DMS53 (cell line): ENCODE results near the gene MECR.
"Not testable (repeated sequence)": the region's sequence is repeated elsewhere in the genome, so short reads cannot be mapped to it uniquely, and the experiment has no call there.

Source experiments
- DNase-seq: peaks from one replicate; lab custom pipeline; 2025; lab: John Stamatoyannopoulos, UW

Gene MECR

GRCh38 chr1:29235955-29236711, 5.4 kb upstream of the MECR start, which contains the start of gene PTPRU:
Gene PTPRU (plus strand): TSS chr1:29236522. CDS start chr1:29236645, 123 bp downstream.
- DNase-seq: peak; percentile 85

- DNase-seq: not testable (repeated sequence)
Measured at GRCh38 chr1:29234881-29235280, 4.1 kb upstream of the MECR start.

- DNase-seq: peak; percentile 44
Measured at GRCh38 chr1:29234471-29234870, 3.7 kb upstream of the MECR start.

GRCh38 chr1:29233693-29234092, 3.0 kb upstream of the MECR start:
- DNase-seq: no peak

- no peak for DNase-seq
Measured at GRCh38 chr1:29232387-29232786, 1.7 kb upstream of the MECR start.

GRCh38 chr1:29230204-29230552, 556 bp downstream of the MECR start:
- DNase-seq: no peak

GRCh38 chr1:29227511-29227910, 3.2 kb downstream of the MECR start:
- DNase-seq: no peak

GRCh38 chr1:29225361-29225760, 5.4 kb downstream of the MECR start:
- DNase-seq: no peak

GRCh38 chr1:29224356-29224837, 6.3 kb downstream of the MECR start:
- DNase-seq: no peak

GRCh38 chr1:29223521-29223920, 7.2 kb downstream of the MECR start:
- DNase-seq: no peak

- no peak for DNase-seq
Measured at GRCh38 chr1:29222686-29223085, 8.0 kb downstream of the MECR start.

- not testable (repeated sequence) for DNase-seq
Measured at GRCh38 chr1:29222260-29222659, 8.5 kb downstream of the MECR start.

GRCh38 chr1:29221296-29221695, 9.4 kb downstream of the MECR start:
- no peak for DNase-seq

GRCh38 chr1:29218223-29218622, 12.5 kb downstream of the MECR start:
- DNase-seq: no peak

- DNase-seq: no peak
Measured at GRCh38 chr1:29217633-29218032, 13.1 kb downstream of the MECR start.

- DNase-seq: no peak
Measured at GRCh38 chr1:29213055-29213454, 17.7 kb downstream of the MECR start.

GRCh38 chr1:29211086-29212030, 19.4 kb downstream of the MECR start:
- DNase-seq: no peak

- DNase-seq: no peak
Measured at GRCh38 chr1:29210278-29211085, 20.3 kb downstream of the MECR start.

- no peak for DNase-seq
Measured at GRCh38 chr1:29209173-29209572, 21.6 kb downstream of the MECR start.

GRCh38 chr1:29208442-29208841, 22.3 kb downstream of the MECR start:
- no peak for DNase-seq

- DNase-seq: peak; percentile 97
Measured at GRCh38 chr1:29202584-29203340, 28.0 kb downstream of the MECR start.
